PFSK-1 (cell line): ENCODE measurements around the gene ACTG2.

ENCODE experiments used
- FOXP2 ChIP-seq: optimal IDR thresholded peaks from 2 replicates; pipeline ENCODE3; 2011; ENCODE audit warnings: borderline replicate concordance, control low read depth, inconsistent platforms; ENCODE audit not compliant: insufficient read depth; ENCODE audit errors: extremely low read length, extremely low read depth
- POLR2AphosphoS5 ChIP-seq: IDR thresholded peaks from 2 replicates; pipeline ENCODE4 v1.6.1; 2012; ENCODE audit warnings: low read depth, mild to moderate bottlenecking, control low read depth, low read length, moderate library complexity
- REST ChIP-seq, 2 experiments: IDR thresholded peaks; 2 replicates each; pipeline versions ENCODE4 v1.6.1 to v1.8.0; 2011 to 2012; ENCODE audit warnings: low read depth in 2 of 2, low read length in 2 of 2, control low read depth in 1 of 2, inconsistent platforms in 1 of 2, mild to moderate bottlenecking in 1 of 2, moderate library complexity in 1 of 2; ENCODE audit not compliant: insufficient read depth in 1 of 2
- TAF1 ChIP-seq: IDR thresholded peaks from 2 replicates; pipeline ENCODE4 v1.6.1; 2012; ENCODE audit warnings: low read length, control low read depth, borderline replicate concordance; ENCODE audit not compliant: insufficient read depth

- TF ChIP-seq POLR2AphosphoS5 (no peak), TAF1 (no peak), REST (IDR thresholded peaks at IDR 0.05; ENCODE audit: insufficient read depth in 1 of 2, low read depth in 2 of 2, low read length in 2 of 2) (no peak), FOXP2 (no peak)
Observed at GRCh38 chr2:73902284-73902683, 9.5 kb downstream of the ACTG2 start.
